Ishikawa (cell line): ENCODE data around the gene PIGZ.

Experiments
- CREB1 ChIP-seq: IDR thresholded peaks from 2 replicates; pipeline ENCODE4 v1.6.1; 2012; ENCODE audit warnings: low read depth
- EGR1 ChIP-seq: IDR thresholded peaks from 2 replicates; pipeline ENCODE4 v1.6.1; 2012
- EP300 ChIP-seq: IDR thresholded peaks from 2 replicates; pipeline ENCODE4 v1.6.1; 2012; ENCODE audit warnings: borderline replicate concordance
- FOXM1 ChIP-seq: IDR thresholded peaks from 2 replicates; pipeline ENCODE4 v1.6.1; 2012; ENCODE audit warnings: low read depth, borderline replicate concordance
- YY1 ChIP-seq: IDR thresholded peaks from 2 replicates; pipeline ENCODE4 v1.6.1; 2012; ENCODE audit warnings: low read depth

DNA sequence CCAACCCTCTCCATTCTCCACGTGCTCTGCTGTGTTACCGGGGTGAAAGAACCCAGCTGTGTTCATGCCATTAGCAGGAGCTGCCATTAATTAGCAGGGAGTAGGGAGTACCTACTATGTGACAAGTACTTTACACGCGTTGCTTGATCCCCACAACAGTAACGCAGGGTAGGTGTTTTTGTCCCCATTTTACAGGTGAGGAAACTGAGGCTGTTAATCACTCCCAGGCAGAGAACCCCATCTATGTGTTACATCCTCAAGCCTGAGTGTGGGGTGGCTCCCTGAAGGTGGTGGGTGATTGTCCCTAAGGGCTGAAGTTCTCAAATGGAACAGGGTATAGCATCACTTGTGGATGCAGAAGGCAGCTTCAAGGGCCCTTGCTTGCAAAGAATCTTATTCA lies 38.2 kb upstream of the PIGZ start:
- TF ChIP-seq YY1 (no peak), EGR1 (no peak), EP300 (no peak), FOXM1 (no peak), CREB1 (no peak)
